Neuron (in vitro differentiated cells): ENCODE results near the gene TCF25.
"Not testable (repeated sequence)": the region's sequence is repeated elsewhere in the genome, so short reads cannot be mapped to it uniquely, and the experiment has no call there.

Experiments
- H2AFZ ChIP-seq: one replicate; pipeline ENCODE4 v1.6.1; 2013; ENCODE audit warnings: low read depth, mild to moderate bottlenecking, inconsistent platforms, low read length, moderate library complexity
- H3K27me3 ChIP-seq: one replicate; pipeline ENCODE4 v1.6.1; 2013; ENCODE audit warnings: low read length; ENCODE audit not compliant: insufficient read depth
- H3K36me3 ChIP-seq: one replicate; pipeline ENCODE4 v1.6.1; 2013; ENCODE audit warnings: low read length; ENCODE audit not compliant: insufficient read depth
- H3K4me1 ChIP-seq: one replicate; pipeline ENCODE4 v1.6.1; 2013; ENCODE audit warnings: low read length; ENCODE audit not compliant: insufficient read depth
- H3K4me3 ChIP-seq: 2 replicates; pipeline ENCODE4 v1.5.1; 2013; ENCODE audit warnings: mild to moderate bottlenecking, low read length, moderate library complexity
- H3K9me3 ChIP-seq: one replicate; pipeline ENCODE4 v1.6.1; 2013; ENCODE audit warnings: low read length

TCF25 gene

GRCh38 chr16:89873972-89874689, 739 bp downstream of the TCF25 start:
- peaks cover 31% of the 10 kb centered on the region for H3K36me3 ChIP-seq

GRCh38 chr16:89879123-89879522, 5.7 kb downstream of the TCF25 start:
- H3K4me3 ChIP-seq, H3K4me1 ChIP-seq, H3K9me3 ChIP-seq, H3K27me3 ChIP-seq, H2AFZ ChIP-seq: not testable (repeated sequence)
- peaks cover 64% of the 10 kb centered on the region for H3K36me3 ChIP-seq

More at GRCh38 chr16:89873972-89874689, 739 bp downstream of the TCF25 start:
- Histone ChIP-seq H2AFZ (peak overlapping the region; percentile 48), H3K4me1 (peaks cover 8% of the 10 kb centered on the region), H3K9me3 (peaks cover 2% of the 10 kb centered on the region), H3K4me3 (peak overlapping the region; percentile 66), H3K27me3 (no peaks in the 10 kb centered on the region)

GRCh38 chr16:89880477-89881367, 7.3 kb downstream of the TCF25 start:
- no peaks in the 10 kb centered on the region for H3K27me3 ChIP-seq
- H3K9me3 ChIP-seq = peaks cover 2% of the 10 kb centered on the region
- peaks cover 69% of the 10 kb centered on the region for H3K36me3 ChIP-seq
- no peak overlapping the region for H3K4me3 ChIP-seq
- H2AFZ ChIP-seq = no peak overlapping the region
- H3K4me1 ChIP-seq = no peaks in the 10 kb centered on the region

- H3K4me3 ChIP-seq = no peak overlapping the region
- peaks cover 67% of the 10 kb centered on the region for H3K36me3 ChIP-seq
- no peaks in the 10 kb centered on the region for H3K4me1 ChIP-seq
- H2AFZ ChIP-seq = no peak overlapping the region
- no peaks in the 10 kb centered on the region for H3K27me3 ChIP-seq
- peaks cover 2% of the 10 kb centered on the region for H3K9me3 ChIP-seq
Measured at GRCh38 chr16:89881368-89881730, 8.0 kb downstream of the TCF25 start.

- Histone ChIP-seq H3K4me1 (no peaks in the 10 kb centered on the region), H2AFZ (no peak overlapping the region), H3K27me3 (no peaks in the 10 kb centered on the region), H3K9me3 (no peaks in the 10 kb centered on the region), H3K36me3 (peaks cover 72% of the 10 kb centered on the region), H3K4me3 (no peak overlapping the region)
Measured at GRCh38 chr16:89883346-89884040, 10.1 kb downstream of the TCF25 start.

GRCh38 chr16:89884041-89884421, 10.6 kb downstream of the TCF25 start:
- no peak overlapping the region for H3K4me3 ChIP-seq
- H3K9me3 ChIP-seq = no peaks in the 10 kb centered on the region
- peaks cover 66% of the 10 kb centered on the region for H3K36me3 ChIP-seq
- H3K4me1 ChIP-seq = no peaks in the 10 kb centered on the region
- H2AFZ ChIP-seq = no peak overlapping the region
- H3K27me3 ChIP-seq = no peaks in the 10 kb centered on the region

- Histone ChIP-seq H3K36me3 (peaks cover 74% of the 10 kb centered on the region), H2AFZ (no peak overlapping the region), H3K9me3 (no peaks in the 10 kb centered on the region), H3K4me1 (no peaks in the 10 kb centered on the region), H3K27me3 (no peaks in the 10 kb centered on the region), H3K4me3 (no peak overlapping the region)
Measured at GRCh38 chr16:89887243-89887642, 13.9 kb downstream of the TCF25 start.

GRCh38 chr16:89890200-89890599, 16.8 kb downstream of the TCF25 start:
- Histone ChIP-seq H3K4me3 (no peak overlapping the region), H3K9me3 (no peaks in the 10 kb centered on the region), H3K36me3 (peaks cover 70% of the 10 kb centered on the region), H3K4me1 (no peaks in the 10 kb centered on the region), H2AFZ (no peak overlapping the region), H3K27me3 (no peaks in the 10 kb centered on the region)

GRCh38 chr16:89890886-89891657, 17.7 kb downstream of the TCF25 start:
- Histone ChIP-seq H3K4me1 (no peaks in the 10 kb centered on the region), H3K9me3 (no peaks in the 10 kb centered on the region), H2AFZ (no peak overlapping the region), H3K36me3 (peaks cover 72% of the 10 kb centered on the region), H3K27me3 (no peaks in the 10 kb centered on the region), H3K4me3 (no peak overlapping the region)

- no peak overlapping the region for H2AFZ ChIP-seq
- no peaks in the 10 kb centered on the region for H3K4me1 ChIP-seq
- H3K27me3 ChIP-seq = no peaks in the 10 kb centered on the region
- no peak overlapping the region for H3K4me3 ChIP-seq
- H3K36me3 ChIP-seq = peaks cover 71% of the 10 kb centered on the region
- H3K9me3 ChIP-seq = no peaks in the 10 kb centered on the region
Measured at GRCh38 chr16:89892055-89892630, 18.8 kb downstream of the TCF25 start.

- no peak overlapping the region for H2AFZ ChIP-seq
- peaks cover 70% of the 10 kb centered on the region for H3K36me3 ChIP-seq
- no peaks in the 10 kb centered on the region for H3K4me1 ChIP-seq
- H3K27me3 ChIP-seq = no peaks in the 10 kb centered on the region
- H3K4me3 ChIP-seq = no peak overlapping the region
- H3K9me3 ChIP-seq = no peaks in the 10 kb centered on the region
Measured at GRCh38 chr16:89892635-89893034, 19.2 kb downstream of the TCF25 start.
